ENCODE data around the gene MPDZ. TPM values are rescaled to one million over a fixed set of nuclear protein-coding genes. Genes with fewer than 3 reads are reported as not detected.

Gene MPDZ
- total RNA-seq, 1 experiment from 2014 or later = 0.12 TPM

DNA sequence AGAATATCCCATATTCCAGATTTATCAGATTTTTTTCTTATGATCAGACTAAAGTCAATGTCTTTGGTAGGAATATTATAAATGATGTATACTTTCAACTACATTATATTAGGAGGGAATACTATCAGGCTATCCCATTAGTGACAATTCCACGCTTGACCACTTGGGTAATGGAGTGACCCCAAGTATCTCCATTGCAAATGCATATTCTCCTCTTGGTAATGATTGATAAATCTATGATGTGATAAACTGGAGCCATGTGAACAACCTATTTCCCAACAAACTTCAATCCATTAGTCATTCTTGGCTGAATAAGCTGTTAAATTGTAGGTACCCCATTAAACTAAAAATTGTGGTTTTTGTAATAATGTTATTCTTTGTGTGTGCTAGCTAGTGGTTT is 12.2 kb upstream of the MPDZ start:
- ATAC-seq (no peak), DNase-seq (ENCODE audit: low read depth, low spot score) (no peak)
- Histone ChIP-seq H3K9me2 (ENCODE audit: insufficient read depth) (no peaks in the 10 kb centered on the region), H3K9me3 (ENCODE audit: control insufficient read depth in 1 of 2, insufficient read depth in 1 of 2, low read depth in 1 of 2, low read length in 2 of 2) (no peaks in the 10 kb centered on the region), H3K79me2 (ENCODE audit: insufficient read depth, low read length) (no peaks in the 10 kb centered on the region), H3K4me3 (replicated peaks in 1 of 2; ENCODE audit: low read depth in 1 of 2, low read length in 2 of 2) (no peak overlapping the region), H3K4me2 (ENCODE audit: low read length) (no peak overlapping the region), H3K27ac (ENCODE audit: low read depth, low read length) (no peak overlapping the region), H3K9ac (ENCODE audit: low read length) (no peak overlapping the region), H2AFZ (ENCODE audit: low read depth, low read length, poor library complexity, severe bottlenecking) (no peak overlapping the region), H3K27me3 (ENCODE audit: insufficient read depth, low read length) (no peaks in the 10 kb centered on the region), H3K36me3 (ENCODE audit: control insufficient read depth in 1 of 2, insufficient read depth in 2 of 2, low read length in 2 of 2) (no peaks in the 10 kb centered on the region), H4K20me1 (ENCODE audit: insufficient read depth) (no peaks in the 10 kb centered on the region), H3K4me1 (ENCODE audit: control insufficient read depth in 1 of 2, insufficient read depth in 2 of 2, low read length in 2 of 2) (no peaks in the 10 kb centered on the region)
- BruUV-seq (replicated peaks) = no TSS peak
- no peak for TF ChIP-seq ZFX (IDR thresholded peaks at IDR 0.05)
- TF ChIP-seq, protein P1, sequence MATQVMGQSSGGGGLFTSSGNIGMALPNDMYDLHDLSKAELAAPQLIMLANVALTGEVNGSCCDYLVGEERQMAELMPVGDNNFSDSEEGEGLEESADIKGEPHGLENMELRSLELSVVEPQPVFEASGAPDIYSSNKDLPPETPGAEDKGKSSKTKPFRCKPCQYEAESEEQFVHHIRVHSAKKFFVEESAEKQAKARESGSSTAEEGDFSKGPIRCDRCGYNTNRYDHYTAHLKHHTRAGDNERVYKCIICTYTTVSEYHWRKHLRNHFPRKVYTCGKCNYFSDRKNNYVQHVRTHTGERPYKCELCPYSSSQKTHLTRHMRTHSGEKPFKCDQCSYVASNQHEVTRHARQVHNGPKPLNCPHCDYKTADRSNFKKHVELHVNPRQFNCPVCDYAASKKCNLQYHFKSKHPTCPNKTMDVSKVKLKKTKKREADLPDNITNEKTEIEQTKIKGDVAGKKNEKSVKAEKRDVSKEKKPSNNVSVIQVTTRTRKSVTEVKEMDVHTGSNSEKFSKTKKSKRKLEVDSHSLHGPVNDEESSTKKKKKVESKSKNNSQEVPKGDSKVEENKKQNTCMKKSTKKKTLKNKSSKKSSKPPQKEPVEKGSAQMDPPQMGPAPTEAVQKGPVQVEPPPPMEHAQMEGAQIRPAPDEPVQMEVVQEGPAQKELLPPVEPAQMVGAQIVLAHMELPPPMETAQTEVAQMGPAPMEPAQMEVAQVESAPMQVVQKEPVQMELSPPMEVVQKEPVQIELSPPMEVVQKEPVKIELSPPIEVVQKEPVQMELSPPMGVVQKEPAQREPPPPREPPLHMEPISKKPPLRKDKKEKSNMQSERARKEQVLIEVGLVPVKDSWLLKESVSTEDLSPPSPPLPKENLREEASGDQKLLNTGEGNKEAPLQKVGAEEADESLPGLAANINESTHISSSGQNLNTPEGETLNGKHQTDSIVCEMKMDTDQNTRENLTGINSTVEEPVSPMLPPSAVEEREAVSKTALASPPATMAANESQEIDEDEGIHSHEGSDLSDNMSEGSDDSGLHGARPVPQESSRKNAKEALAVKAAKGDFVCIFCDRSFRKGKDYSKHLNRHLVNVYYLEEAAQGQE (IDR thresholded peaks at IDR 0.05; ENCODE audit: low read depth) = no peak
- TF ChIP-seq, protein P2, sequence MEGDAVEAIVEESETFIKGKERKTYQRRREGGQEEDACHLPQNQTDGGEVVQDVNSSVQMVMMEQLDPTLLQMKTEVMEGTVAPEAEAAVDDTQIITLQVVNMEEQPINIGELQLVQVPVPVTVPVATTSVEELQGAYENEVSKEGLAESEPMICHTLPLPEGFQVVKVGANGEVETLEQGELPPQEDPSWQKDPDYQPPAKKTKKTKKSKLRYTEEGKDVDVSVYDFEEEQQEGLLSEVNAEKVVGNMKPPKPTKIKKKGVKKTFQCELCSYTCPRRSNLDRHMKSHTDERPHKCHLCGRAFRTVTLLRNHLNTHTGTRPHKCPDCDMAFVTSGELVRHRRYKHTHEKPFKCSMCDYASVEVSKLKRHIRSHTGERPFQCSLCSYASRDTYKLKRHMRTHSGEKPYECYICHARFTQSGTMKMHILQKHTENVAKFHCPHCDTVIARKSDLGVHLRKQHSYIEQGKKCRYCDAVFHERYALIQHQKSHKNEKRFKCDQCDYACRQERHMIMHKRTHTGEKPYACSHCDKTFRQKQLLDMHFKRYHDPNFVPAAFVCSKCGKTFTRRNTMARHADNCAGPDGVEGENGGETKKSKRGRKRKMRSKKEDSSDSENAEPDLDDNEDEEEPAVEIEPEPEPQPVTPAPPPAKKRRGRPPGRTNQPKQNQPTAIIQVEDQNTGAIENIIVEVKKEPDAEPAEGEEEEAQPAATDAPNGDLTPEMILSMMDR (IDR thresholded peaks at IDR 0.05 in 2 of 3, conservative IDR thresholded peaks at IDR 0.05 in 1 of 3; ENCODE audit: borderline replicate concordance in 1 of 3, insufficient read depth in 1 of 3, low read depth in 2 of 3, low read length in 2 of 3) = peak in 2 of 3 experiments; percentile 12 to 21; a peak in 1 of 6 replicates
- TF ChIP-seq SIN3A (IDR thresholded peaks at IDR 0.05; ENCODE audit: low read depth) = no peak
- TF ChIP-seq, protein P3, sequence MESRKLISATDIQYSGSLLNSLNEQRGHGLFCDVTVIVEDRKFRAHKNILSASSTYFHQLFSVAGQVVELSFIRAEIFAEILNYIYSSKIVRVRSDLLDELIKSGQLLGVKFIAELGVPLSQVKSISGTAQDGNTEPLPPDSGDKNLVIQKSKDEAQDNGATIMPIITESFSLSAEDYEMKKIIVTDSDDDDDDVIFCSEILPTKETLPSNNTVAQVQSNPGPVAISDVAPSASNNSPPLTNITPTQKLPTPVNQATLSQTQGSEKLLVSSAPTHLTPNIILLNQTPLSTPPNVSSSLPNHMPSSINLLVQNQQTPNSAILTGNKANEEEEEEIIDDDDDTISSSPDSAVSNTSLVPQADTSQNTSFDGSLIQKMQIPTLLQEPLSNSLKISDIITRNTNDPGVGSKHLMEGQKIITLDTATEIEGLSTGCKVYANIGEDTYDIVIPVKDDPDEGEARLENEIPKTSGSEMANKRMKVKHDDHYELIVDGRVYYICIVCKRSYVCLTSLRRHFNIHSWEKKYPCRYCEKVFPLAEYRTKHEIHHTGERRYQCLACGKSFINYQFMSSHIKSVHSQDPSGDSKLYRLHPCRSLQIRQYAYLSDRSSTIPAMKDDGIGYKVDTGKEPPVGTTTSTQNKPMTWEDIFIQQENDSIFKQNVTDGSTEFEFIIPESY (IDR thresholded peaks at IDR 0.05; ENCODE audit: extremely low read depth, insufficient replicate concordance, low read length) = no peak
- no peak for TF ChIP-seq ELF1 (IDR thresholded peaks at IDR 0.05; ENCODE audit: borderline replicate concordance, low read depth)
- RAD21 ChIA-PET (ENCODE audit: low non-redundant PET in 1 of 2, low total read pairs in 2 of 2, uncharacterized antibody in 2 of 2, unreplicated experiment in 2 of 2) = no interaction called here
- CTCF ChIA-PET = no interaction called here
- POLR2A ChIA-PET = no interaction called here
- intact Hi-C loops (cut with micrococcal nuclease) = no loop called here

Measured in HCT116 (cell line).